WTC11 (cell line): ENCODE data around the gene PTPRK. TPM values are rescaled to one million over a fixed set of nuclear protein-coding genes. Genes with fewer than 3 reads are reported as not detected.

Source experiments
- ATAC-seq: fragments of 200-7000 bp; cut with Tn5 transposase; 2 replicates; pipeline ENCODE4 v1.10.0; 2021; ENCODE audit warnings: mild to moderate bottlenecking, moderate library complexity
- CTCF ChIA-PET: fragments of 300-600 bp; sonication (Branson Sonifier 250); formaldehyde crosslinking; loops from one replicate; lab custom pipeline; 2021; ENCODE audit warnings: antibody characterized with exemption; lab: Charles Lee
- POLR2A ChIA-PET: fragments of 350-600 bp; sonication (Branson Sonifier 250); formaldehyde crosslinking; loops from one replicate; lab custom pipeline; 2021; ENCODE audit warnings: antibody characterized with exemption; lab: Charles Lee
- DNase-seq: peaks from one replicate; pipeline ENCODE4 v3.0.0; 2021; ENCODE audit warnings: low spot score
- H3K27ac Mint-ChIP-seq: 2 replicates; pipeline ENCODE4 v1.8.0; 2021; ENCODE audit warnings: mixed read lengths
- H3K27me3 Mint-ChIP-seq: 2 replicates; pipeline ENCODE4 v1.8.0; 2021; ENCODE audit warnings: low read depth, mild to moderate bottlenecking, moderate library complexity, mixed read lengths
- H3K36me3 Mint-ChIP-seq: 2 replicates; pipeline ENCODE4 v1.8.0; 2021; ENCODE audit warnings: mixed read lengths
- H3K4me1 Mint-ChIP-seq: 2 replicates; pipeline ENCODE4 v1.8.0; 2022; ENCODE audit warnings: mixed read lengths
- H3K4me3 Mint-ChIP-seq: 2 replicates; pipeline ENCODE4 v1.8.0; 2021; ENCODE audit warnings: mild to moderate bottlenecking, moderate library complexity, mixed read lengths
- H3K9me3 Mint-ChIP-seq: 2 replicates; pipeline ENCODE4 v1.8.0; 2021; ENCODE audit warnings: mixed read lengths
- ATF1 ChIP-seq: sonication (generic); formaldehyde crosslinking; IDR thresholded peaks from 2 replicates; pipeline ENCODE4 v1.8.1; 2023; ENCODE audit warnings: mild to moderate bottlenecking, moderate library complexity, missing genetic modification reagents
- SMAD4 ChIP-seq: sonication (generic); formaldehyde crosslinking; IDR thresholded peaks from 2 replicates; pipeline ENCODE4 v1.8.0; 2022; ENCODE audit warnings: mild to moderate bottlenecking, missing genetic modification reagents
- SP1 ChIP-seq: sonication (generic); formaldehyde crosslinking; conservative IDR thresholded peaks from 2 replicates; pipeline ENCODE4 v1.8.1; 2022; ENCODE audit warnings: missing genetic modification reagents
- TEAD1 ChIP-seq: sonication (generic); formaldehyde crosslinking; IDR thresholded peaks from 2 replicates; pipeline ENCODE4 v1.8.0; 2022; ENCODE audit warnings: mild to moderate bottlenecking, missing genetic modification reagents
- ZBTB21 ChIP-seq: sonication (generic); formaldehyde crosslinking; IDR thresholded peaks from 2 replicates; pipeline ENCODE4 v1.8.1; 2023; ENCODE audit warnings: mild to moderate bottlenecking, missing genetic modification reagents, borderline replicate concordance
- total RNA-seq: library from RNA; stranded (reverse); gene quantifications from 3 replicates; pipeline ENCODE4 v1.2.3, GENCODE V29; 2021
- TF ChIP-seq, protein P1 (sequence below): sonication (generic); formaldehyde crosslinking; IDR thresholded peaks from 2 replicates; pipeline ENCODE4 v1.8.1; 2022; ENCODE audit warnings: mild to moderate bottlenecking, missing genetic modification reagents, moderate library complexity, borderline replicate concordance
- TF ChIP-seq, protein P2 (sequence below): sonication (generic); formaldehyde crosslinking; IDR thresholded peaks from 2 replicates; pipeline ENCODE4 v1.8.1; 2022; ENCODE audit warnings: low read depth, missing genetic modification reagents, borderline replicate concordance
- TF ChIP-seq, protein P3 (sequence below): fragments of 250-450 bp; sonication (Bioruptor Pico); IDR thresholded peaks from 2 replicates; pipeline ENCODE4 v1.8.0; 2021; ENCODE audit warnings: mild to moderate bottlenecking
- TF ChIP-seq, protein P4 (sequence below): sonication (generic); formaldehyde crosslinking; IDR thresholded peaks from 2 replicates; pipeline ENCODE4 v1.8.0; 2022; ENCODE audit warnings: missing genetic modification reagents
- TF ChIP-seq, protein P5 (sequence below): sonication (generic); formaldehyde crosslinking; IDR thresholded peaks from 2 replicates; pipeline ENCODE4 v1.8.1; 2022; ENCODE audit warnings: low read depth, mild to moderate bottlenecking, moderate library complexity, missing genetic modification reagents, borderline replicate concordance
- TF ChIP-seq, protein P6 (sequence below): sonication (generic); formaldehyde crosslinking; IDR thresholded peaks from 2 replicates; pipeline ENCODE4 v1.8.0; 2023; ENCODE audit warnings: missing genetic modification reagents, mild to moderate bottlenecking, borderline replicate concordance
- TF ChIP-seq, protein P7 (sequence below): fragments of 250-450 bp; sonication (Bioruptor Pico); IDR thresholded peaks from 2 replicates; pipeline ENCODE4 v1.9.0; 2021; ENCODE audit warnings: mild to moderate bottlenecking, borderline replicate concordance

Gene PTPRK
- total RNA-seq, 1 experiment from 2014 or later: 44.8 TPM

DNA sequence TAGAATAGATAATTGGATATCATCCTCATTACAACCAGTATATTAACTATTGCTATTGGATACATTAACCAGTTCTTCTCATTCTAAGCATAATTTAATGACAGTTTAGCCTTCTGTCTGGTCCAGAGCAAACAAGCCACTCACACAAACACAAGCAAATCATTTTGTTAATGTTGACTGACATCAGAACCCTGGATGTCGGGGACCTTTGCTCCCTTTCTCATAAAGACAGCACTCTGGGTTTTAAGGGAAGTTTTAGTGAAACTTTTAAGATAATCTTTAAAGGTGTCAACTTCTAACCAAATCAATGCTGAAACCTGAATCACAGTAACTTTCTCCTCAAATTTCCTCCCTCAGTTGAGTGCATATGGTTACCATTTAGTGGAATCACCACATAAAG, 113.9 kb downstream of the PTPRK start (continued):
- TF ChIP-seq ZBTB21 (CRISPR knock-in tag): no peak
- TF ChIP-seq, protein P1, sequence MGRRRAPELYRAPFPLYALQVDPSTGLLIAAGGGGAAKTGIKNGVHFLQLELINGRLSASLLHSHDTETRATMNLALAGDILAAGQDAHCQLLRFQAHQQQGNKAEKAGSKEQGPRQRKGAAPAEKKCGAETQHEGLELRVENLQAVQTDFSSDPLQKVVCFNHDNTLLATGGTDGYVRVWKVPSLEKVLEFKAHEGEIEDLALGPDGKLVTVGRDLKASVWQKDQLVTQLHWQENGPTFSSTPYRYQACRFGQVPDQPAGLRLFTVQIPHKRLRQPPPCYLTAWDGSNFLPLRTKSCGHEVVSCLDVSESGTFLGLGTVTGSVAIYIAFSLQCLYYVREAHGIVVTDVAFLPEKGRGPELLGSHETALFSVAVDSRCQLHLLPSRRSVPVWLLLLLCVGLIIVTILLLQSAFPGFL (CRISPR knock-in tag): no peak
- TF ChIP-seq, protein P2, sequence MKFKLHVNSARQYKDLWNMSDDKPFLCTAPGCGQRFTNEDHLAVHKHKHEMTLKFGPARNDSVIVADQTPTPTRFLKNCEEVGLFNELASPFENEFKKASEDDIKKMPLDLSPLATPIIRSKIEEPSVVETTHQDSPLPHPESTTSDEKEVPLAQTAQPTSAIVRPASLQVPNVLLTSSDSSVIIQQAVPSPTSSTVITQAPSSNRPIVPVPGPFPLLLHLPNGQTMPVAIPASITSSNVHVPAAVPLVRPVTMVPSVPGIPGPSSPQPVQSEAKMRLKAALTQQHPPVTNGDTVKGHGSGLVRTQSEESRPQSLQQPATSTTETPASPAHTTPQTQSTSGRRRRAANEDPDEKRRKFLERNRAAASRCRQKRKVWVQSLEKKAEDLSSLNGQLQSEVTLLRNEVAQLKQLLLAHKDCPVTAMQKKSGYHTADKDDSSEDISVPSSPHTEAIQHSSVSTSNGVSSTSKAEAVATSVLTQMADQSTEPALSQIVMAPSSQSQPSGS (CRISPR knock-in tag): no peak
- TF ChIP-seq, protein P3, sequence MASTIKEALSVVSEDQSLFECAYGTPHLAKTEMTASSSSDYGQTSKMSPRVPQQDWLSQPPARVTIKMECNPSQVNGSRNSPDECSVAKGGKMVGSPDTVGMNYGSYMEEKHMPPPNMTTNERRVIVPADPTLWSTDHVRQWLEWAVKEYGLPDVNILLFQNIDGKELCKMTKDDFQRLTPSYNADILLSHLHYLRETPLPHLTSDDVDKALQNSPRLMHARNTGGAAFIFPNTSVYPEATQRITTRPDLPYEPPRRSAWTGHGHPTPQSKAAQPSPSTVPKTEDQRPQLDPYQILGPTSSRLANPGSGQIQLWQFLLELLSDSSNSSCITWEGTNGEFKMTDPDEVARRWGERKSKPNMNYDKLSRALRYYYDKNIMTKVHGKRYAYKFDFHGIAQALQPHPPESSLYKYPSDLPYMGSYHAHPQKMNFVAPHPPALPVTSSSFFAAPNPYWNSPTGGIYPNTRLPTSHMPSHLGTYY: no peak

DNA sequence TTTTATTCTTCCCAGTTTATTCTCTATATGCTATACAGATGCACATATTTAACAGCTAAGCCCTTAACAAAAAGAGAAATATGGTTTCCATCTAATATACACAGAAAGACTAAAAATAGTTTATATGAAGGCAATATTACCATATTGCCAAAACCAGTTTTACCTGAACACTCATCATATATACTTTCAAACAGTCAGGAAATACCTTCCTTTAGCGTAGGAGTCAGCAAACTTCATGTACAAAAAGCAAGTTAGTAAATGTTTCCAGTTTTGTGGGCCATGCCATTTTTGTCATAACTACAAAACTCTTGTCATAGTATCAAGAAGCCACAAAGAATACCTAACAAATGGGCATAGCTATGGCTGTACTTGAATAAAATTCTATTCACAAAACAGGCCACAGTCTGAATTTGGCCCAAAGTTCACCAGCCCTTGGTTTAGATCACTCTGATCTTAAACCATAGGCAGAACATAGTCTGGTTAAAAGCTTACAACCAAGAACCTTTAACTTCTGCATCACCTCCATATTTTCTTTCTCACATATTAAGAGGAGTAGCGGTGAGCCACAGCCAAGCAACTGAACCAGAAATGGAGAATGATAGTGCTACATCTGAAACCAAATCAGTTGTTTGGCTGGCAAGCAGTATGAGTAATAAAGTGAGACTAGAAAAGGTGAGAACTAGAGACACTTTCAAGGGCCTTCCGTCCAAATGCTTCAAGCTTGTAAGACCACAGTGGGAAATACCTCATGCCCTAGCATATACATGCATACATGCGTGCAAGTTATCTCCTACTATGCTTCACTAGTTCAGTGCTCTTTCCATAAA, 116.6 kb downstream of the PTPRK start:
- Mint-ChIP-seq H3K4me1 (peaks cover 17% of the 10 kb centered on the region), H3K4me3 (no peak overlapping the region), H3K36me3 (no peaks in the 10 kb centered on the region), H3K9me3 (no peaks in the 10 kb centered on the region), H3K27ac (no peak overlapping the region), H3K27me3 (no peaks in the 10 kb centered on the region)
- DNase-seq (no peak), ATAC-seq (no peak)
- ChIA-PET POLR2A (no interaction called here), CTCF (interaction anchor here (1.0 kb wide), 1 partner anchor 76 kb away, joined by 3 read pairs; no protein-coding TSS in a partner anchor)
- TF ChIP-seq, protein P4, sequence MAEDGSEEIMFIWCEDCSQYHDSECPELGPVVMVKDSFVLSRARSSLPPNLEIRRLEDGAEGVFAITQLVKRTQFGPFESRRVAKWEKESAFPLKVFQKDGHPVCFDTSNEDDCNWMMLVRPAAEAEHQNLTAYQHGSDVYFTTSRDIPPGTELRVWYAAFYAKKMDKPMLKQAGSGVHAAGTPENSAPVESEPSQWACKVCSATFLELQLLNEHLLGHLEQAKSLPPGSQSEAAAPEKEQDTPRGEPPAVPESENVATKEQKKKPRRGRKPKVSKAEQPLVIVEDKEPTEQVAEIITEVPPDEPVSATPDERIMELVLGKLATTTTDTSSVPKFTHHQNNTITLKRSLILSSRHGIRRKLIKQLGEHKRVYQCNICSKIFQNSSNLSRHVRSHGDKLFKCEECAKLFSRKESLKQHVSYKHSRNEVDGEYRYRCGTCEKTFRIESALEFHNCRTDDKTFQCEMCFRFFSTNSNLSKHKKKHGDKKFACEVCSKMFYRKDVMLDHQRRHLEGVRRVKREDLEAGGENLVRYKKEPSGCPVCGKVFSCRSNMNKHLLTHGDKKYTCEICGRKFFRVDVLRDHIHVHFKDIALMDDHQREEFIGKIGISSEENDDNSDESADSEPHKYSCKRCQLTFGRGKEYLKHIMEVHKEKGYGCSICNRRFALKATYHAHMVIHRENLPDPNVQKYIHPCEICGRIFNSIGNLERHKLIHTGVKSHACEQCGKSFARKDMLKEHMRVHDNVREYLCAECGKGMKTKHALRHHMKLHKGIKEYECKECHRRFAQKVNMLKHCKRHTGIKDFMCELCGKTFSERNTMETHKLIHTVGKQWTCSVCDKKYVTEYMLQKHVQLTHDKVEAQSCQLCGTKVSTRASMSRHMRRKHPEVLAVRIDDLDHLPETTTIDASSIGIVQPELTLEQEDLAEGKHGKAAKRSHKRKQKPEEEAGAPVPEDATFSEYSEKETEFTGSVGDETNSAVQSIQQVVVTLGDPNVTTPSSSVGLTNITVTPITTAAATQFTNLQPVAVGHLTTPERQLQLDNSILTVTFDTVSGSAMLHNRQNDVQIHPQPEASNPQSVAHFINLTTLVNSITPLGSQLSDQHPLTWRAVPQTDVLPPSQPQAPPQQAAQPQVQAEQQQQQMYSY (CRISPR knock-in tag): no peak
- no peak for TF ChIP-seq SP1 (CRISPR knock-in tag)
- no peak for TF ChIP-seq TEAD1
- TF ChIP-seq, protein P5, sequence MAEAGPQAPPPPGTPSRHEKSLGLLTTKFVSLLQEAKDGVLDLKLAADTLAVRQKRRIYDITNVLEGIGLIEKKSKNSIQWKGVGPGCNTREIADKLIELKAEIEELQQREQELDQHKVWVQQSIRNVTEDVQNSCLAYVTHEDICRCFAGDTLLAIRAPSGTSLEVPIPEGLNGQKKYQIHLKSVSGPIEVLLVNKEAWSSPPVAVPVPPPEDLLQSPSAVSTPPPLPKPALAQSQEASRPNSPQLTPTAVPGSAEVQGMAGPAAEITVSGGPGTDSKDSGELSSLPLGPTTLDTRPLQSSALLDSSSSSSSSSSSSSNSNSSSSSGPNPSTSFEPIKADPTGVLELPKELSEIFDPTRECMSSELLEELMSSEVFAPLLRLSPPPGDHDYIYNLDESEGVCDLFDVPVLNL (CRISPR knock-in tag): no peak
- no peak for TF ChIP-seq ATF1
- no peak for TF ChIP-seq ZBTB21 (CRISPR knock-in tag)
- TF ChIP-seq, protein P6, sequence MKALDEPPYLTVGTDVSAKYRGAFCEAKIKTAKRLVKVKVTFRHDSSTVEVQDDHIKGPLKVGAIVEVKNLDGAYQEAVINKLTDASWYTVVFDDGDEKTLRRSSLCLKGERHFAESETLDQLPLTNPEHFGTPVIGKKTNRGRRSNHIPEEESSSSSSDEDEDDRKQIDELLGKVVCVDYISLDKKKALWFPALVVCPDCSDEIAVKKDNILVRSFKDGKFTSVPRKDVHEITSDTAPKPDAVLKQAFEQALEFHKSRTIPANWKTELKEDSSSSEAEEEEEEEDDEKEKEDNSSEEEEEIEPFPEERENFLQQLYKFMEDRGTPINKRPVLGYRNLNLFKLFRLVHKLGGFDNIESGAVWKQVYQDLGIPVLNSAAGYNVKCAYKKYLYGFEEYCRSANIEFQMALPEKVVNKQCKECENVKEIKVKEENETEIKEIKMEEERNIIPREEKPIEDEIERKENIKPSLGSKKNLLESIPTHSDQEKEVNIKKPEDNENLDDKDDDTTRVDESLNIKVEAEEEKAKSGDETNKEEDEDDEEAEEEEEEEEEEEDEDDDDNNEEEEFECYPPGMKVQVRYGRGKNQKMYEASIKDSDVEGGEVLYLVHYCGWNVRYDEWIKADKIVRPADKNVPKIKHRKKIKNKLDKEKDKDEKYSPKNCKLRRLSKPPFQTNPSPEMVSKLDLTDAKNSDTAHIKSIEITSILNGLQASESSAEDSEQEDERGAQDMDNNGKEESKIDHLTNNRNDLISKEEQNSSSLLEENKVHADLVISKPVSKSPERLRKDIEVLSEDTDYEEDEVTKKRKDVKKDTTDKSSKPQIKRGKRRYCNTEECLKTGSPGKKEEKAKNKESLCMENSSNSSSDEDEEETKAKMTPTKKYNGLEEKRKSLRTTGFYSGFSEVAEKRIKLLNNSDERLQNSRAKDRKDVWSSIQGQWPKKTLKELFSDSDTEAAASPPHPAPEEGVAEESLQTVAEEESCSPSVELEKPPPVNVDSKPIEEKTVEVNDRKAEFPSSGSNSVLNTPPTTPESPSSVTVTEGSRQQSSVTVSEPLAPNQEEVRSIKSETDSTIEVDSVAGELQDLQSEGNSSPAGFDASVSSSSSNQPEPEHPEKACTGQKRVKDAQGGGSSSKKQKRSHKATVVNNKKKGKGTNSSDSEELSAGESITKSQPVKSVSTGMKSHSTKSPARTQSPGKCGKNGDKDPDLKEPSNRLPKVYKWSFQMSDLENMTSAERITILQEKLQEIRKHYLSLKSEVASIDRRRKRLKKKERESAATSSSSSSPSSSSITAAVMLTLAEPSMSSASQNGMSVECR: no peak
- TF ChIP-seq, protein P1 (CRISPR knock-in tag): no peak
- no peak for TF ChIP-seq SMAD4
- TF ChIP-seq, protein P7, sequence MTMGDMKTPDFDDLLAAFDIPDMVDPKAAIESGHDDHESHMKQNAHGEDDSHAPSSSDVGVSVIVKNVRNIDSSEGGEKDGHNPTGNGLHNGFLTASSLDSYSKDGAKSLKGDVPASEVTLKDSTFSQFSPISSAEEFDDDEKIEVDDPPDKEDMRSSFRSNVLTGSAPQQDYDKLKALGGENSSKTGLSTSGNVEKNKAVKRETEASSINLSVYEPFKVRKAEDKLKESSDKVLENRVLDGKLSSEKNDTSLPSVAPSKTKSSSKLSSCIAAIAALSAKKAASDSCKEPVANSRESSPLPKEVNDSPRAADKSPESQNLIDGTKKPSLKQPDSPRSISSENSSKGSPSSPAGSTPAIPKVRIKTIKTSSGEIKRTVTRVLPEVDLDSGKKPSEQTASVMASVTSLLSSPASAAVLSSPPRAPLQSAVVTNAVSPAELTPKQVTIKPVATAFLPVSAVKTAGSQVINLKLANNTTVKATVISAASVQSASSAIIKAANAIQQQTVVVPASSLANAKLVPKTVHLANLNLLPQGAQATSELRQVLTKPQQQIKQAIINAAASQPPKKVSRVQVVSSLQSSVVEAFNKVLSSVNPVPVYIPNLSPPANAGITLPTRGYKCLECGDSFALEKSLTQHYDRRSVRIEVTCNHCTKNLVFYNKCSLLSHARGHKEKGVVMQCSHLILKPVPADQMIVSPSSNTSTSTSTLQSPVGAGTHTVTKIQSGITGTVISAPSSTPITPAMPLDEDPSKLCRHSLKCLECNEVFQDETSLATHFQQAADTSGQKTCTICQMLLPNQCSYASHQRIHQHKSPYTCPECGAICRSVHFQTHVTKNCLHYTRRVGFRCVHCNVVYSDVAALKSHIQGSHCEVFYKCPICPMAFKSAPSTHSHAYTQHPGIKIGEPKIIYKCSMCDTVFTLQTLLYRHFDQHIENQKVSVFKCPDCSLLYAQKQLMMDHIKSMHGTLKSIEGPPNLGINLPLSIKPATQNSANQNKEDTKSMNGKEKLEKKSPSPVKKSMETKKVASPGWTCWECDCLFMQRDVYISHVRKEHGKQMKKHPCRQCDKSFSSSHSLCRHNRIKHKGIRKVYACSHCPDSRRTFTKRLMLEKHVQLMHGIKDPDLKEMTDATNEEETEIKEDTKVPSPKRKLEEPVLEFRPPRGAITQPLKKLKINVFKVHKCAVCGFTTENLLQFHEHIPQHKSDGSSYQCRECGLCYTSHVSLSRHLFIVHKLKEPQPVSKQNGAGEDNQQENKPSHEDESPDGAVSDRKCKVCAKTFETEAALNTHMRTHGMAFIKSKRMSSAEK (CRISPR knock-in tag): no peak
